NCI-H146 treated with DMSO at 0.1 percent for 48 hours (cell line): Measurements from ENCODE around the gene TMEM243.
"Not testable (repeated sequence)": the region's sequence is repeated elsewhere in the genome, so short reads cannot be mapped to it uniquely, and the experiment has no call there.

Experiments
- DNase-seq: peaks from one replicate; lab custom pipeline; 2025; ENCODE audit not compliant: unreplicated experiment; lab: John Stamatoyannopoulos, UW

TMEM243 gene, protein sequence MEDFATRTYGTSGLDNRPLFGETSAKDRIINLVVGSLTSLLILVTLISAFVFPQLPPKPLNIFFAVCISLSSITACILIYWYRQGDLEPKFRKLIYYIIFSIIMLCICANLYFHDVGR

DNA sequence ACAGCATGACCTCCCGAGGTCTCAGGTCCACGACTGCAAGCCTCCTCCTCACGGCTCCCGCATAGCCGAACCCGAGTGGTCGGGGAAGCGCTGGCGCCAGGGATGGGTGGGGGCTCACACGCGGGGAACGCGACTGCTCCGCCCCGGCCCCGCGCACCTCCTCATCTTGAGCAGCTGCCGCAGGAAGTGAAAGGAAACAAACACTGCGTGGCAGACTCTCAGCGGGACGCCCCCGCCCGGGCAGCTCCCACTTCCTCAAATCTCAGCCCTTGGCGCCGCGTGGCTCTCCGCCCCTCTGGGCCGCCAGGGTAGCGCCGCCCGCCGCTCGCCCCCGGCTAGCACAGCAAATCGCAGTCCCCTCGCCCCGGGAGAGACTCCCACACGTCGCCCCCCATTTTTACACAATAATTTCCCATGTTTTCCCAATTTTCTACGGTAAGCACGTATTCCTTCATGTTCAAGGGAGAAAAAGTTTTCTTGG lies at the start of gene TMEM243:
TSS of gene TMEM243 (minus strand) at position 188 of the 481 bp plus-strand sequence. CDS start 229 bp downstream, outside the sequence.
- DNase-seq = no peak

DNA sequence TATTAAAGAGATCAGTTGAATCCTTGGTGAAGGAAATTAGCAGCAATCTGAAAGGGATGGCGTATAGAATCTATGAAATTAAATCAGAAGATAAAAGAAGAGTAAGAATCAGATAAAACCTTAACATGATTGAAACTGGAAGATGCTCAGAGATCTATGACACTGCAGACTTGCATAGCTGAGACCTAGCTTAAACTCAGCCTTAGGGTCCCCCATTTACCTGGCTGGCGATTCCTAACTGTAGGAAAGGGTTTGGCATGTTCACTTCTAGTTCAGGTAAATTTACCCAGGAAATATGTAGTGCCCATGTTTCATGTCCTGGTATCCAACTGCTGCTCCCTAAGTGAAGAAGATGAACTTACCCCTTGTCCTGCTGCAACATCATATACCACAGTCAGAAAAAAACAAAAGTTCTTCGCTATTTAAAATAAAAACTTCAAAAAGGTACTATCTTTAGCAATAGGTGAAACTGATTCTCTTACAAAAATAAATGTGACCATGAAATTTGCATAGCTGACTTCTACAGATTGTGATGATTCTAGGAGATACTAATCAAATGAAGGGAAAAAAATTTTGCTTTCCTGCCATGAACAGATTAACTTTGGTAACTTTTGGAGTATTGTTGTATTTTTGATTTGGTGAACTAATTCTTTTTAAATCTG lies 47.8 kb upstream of the TMEM243 start:
- DNase-seq = no peak

DNA sequence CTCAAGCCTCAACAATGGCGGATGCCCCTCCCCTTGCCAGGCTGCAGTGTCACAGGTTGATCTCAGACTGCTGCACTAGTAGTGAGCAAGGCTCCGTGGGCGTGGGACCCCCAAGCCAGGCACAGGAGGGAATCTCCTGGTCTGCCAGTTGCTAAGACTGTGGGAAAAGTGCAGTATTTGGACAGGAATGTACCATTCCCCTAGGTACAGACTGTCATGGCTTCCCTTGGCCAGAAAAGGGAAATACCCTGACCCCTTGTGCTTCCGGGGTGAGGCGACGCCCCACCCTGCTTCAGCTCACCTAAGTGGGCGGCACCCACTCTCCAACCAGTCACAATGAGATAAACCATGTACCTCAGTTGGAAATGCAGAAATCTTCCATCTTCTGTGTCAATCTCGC lies 44.0 kb upstream of the TMEM243 start:
- no peak for DNase-seq

DNA sequence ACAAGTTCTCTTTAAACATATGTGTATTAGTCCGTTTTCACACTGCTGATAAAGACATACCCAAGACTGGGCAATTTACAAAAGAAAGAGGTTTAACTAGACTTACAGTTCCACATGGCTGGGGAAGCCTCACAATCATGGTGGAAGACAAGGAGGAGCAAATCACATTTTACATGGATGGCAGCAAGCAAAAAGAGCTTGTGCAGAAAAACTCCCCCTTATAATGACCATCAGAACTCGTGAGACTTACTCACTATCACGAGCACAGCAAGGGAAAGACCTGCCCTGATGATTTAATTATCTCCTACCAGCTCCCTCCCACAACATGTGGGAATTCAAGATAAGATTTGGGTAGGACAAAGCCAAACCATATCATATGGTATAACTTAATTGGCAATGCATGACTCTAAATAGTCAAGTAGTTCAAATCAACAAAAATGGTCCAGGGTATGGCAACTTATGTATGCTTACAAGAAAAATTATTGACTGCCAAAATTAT lies 34.1 kb upstream of the TMEM243 start:
- DNase-seq = no peak

DNA sequence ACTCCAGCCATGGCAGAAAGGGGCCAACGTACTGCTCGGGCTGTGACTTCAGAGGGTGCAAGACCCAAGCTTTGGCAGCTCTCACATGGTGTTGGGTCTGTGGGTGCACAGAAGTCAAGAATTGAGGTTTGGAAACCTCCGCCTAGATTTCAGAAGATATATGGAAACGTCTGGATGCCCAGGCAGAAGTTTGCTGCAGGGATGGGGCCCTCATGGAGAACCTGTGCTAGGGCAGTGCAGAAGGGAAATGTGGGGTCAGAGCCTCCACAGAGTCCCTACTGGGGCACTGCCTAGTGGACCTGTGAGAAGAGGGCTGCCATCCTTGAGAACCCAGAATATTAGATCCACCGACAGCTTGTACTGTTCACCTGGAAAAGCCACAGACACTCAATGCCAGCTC lies 26.1 kb upstream of the TMEM243 start:
- not testable (repeated sequence) for DNase-seq

DNA sequence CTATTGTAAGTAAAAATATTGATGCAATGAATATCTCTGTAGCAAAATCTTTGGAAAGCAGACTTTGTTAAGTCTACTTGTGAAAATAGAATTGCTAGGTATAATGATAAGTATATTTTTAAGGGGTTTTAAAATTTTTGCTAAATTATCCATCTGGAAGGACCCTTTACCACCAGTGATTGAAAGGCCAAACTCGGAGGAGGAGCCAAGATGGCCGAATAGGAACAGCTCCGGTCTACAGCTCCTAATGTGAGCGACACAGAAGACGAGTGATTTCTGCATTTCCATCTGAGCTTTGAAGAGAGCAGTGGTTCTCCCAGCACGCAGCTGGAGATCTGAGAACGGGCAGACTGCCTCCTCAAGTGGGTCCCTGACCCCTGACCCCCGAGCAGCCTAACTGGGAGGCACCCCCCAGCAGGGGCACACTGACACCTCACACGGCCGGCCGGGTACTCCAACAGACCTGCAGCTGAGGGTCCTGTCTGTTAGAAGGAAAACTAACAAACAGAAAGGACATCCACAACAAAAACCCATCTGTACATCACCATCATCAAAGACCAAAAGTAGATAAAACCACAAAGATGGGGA lies 19.0 kb upstream of the TMEM243 start:
- DNase-seq = not testable (repeated sequence)

DNA sequence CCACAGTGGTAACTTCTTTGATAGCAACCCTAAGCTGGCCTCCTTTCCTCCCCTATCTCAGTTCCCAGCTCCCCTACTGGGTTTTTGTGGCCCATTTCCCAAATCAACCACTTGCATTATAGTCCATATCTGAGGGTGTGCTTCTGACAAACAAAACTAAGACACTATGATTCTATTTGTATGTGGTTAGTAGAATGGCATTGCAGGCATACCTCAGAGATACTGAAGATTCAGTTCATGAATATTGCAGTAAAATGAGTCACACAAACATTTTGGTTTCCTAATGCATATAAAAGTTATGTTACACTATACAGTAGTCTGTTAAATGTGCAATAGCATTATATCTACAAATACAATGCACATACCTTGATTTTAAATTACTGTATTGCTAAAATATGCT lies 15.4 kb upstream of the TMEM243 start:
- DNase-seq = no peak

DNA sequence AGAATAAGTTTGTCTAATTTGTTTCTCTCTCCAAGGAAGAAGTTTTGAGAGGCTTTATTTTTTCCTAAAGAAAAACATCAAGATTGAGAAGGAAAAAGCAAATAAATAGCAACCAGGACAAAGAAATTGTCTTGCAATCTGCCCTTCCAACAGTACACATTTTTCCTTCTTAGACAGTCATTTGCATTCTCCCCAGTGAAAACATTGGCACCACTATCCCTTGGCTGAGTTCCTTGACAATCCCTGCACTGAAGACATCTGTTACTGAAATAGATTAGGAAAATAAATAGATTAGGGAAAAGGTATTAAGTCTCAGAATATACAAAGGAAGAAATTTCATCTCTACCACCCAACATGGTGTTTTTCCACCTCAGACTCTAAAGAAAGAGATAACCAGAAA lies 12.2 kb upstream of the TMEM243 start:
- DNase-seq = no peak

DNA sequence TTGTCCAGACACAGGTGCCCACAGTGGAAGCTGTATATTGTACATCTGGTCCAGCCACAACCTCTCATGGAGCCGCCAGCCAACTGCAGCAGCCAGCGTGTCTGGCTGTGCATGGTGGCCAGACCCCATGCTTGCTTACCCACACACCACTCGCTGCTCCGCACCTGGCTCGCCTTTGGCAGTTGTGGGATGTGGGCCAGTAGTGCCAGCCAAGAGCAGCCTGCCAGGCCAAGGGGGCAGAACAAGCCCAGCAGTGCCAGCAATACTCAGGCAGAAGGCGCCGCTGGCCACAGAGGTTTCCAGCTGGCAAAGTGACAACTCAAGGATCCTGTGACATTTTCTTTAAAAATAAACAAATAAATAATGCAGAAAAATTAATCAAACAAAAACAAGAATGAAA lies 11.7 kb upstream of the TMEM243 start:
- DNase-seq = no peak

DNA sequence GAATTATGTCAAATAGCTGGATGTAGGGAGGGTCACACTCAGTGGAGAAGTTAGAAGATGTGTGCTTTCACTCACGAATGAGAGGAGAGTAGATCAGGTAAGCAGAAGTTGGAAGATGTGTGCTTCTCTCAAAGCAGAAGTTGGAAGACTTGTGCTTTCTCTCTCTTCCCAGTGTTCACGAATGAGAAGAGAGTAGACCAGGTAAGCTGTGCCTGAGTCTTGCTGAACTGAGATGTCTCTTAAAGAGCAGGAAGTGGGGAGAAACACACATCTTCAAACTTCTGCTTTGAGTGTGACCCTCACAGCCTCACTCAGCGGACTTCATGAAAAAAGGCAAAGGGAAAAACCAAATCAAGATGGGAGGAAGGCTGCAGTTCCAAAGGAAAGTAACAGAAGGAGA lies 7.0 kb upstream of the TMEM243 start:
- DNase-seq = no peak

DNA sequence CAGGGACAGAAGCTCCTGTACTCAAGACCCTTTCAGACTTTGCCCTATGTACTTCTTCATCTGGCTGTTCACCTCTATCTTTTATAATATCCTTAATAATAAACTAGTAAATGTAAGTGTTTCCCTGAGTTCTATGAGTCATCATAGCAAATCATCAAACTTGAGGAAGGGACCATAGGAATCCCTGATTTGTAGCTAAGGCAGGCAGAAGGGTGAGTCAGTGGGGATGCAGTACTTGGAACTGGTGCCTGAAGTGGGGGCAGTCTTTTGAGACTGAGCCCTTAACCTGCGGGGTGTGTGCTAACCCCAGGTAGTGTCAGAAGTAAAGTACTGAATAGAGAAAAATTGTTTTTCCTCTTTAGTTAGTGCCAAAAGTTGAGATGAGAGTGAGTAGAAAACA lies 6.2 kb upstream of the TMEM243 start:
- no peak for DNase-seq

DNA sequence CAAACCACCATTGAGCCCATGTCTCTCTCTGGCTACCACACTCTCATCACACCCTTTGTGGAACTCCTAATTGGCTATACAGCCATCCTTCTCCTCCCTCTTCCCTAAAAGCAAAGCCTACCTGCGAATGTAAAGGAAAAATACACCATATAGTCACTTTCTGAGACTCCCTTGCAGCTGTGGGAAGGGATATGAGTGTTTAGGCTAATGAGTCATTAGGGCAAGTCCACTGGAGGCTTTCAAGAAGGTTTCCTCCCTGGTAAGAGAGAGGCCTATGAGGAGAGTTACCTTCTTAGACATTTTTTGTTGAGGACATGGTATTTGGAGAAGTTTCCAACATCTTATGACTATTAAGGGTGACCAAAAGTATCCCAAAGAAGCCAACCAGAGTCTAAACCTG lies 4.1 kb upstream of the TMEM243 start:
- DNase-seq = no peak

DNA sequence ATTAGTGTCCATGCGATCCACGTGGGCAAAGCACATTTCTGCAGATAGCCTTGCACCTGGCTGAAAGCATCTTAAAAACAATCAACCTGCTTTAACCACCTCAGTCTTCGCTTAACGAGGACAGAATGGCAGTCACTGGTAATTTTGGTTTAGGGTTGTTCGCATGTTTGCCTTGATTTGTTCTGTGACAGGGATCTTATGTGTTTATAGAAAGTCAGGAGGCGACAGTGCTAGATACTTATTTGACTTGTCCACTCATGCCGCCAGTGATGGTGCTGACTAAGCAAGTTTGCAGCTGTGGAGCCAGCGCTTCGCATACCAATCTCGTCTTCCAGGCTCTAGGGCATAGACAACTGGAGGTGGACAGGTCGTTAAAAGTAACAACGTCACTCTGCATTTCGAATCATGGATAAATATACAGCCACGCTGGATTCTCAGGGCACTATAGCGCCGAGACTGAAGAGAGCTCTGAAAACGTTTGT lies 1.2 kb upstream of the TMEM243 start:
- DNase-seq = peak; percentile 60

DNA sequence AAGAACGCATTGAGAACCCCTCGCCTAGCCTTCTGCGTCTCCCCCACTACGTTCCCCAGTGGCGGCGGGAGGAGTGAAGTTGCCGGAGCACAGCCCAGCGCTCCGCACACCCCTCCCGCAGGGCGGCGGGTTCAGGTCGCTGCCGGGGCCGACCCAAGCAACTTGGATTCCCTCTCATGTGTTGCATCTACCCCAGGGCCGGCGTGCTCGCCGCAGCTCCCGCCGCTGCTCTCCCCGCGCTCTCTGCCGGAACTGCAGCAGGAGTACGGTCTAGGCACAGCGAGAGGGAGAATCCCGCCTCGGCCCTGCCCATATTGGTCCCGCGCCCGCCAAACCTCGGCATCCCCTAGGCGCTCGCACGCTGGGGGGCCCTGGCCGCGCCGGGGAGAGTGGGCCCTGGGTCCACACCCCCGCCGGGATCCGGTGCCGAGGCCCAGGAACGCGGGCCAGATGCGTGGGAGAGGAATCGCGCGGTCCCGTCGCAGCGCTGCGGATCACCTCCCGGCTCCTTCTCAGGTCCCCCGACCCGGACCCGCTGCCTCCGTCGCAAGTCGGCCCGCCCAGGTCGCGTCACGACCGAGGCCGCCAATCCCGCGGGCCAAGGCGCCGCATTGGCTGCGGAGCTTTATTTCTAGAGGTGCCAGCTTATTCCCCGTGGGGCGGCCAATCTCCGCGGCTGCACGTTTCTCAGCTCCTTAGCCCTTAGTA lies 648 bp upstream of the TMEM243 start:
- DNase-seq = peak; percentile 60

DNA sequence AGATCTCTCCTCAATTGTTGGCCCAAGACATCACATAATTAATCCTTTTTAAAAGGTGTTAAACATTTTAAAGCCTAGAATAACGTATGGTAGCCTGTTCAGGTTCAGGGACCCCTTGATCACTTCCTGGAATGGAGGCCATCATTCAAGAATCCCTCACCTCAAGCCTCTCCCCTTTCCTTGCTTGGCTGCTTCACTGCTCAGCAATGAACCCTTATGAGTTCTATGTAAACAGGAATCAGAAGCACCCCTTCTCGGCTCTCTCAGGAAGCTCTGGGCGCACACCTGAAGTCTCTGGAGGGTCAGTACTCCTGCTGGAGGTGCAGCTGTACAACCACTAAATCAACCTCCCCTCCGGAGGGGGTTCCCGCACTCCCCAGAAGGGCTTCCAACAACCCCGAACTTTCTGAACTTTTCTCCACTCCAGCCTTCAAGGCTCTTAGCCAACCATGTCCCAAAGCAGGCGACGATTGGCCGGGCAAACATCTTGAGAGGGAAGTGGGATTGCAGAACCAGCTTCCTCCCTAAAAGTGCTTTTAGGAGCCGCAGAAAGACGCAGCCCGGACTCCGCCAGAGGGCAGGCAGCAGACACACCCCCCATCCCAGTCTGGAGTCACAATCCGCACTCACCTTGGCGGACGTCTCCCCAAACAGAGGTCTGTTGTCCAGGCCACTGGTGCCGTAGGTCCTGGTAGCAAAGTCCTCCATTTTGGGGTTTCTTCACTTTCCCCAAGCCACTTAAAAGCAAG lies 562 bp downstream of the TMEM243 start:
- DNase-seq = no peak

DNA sequence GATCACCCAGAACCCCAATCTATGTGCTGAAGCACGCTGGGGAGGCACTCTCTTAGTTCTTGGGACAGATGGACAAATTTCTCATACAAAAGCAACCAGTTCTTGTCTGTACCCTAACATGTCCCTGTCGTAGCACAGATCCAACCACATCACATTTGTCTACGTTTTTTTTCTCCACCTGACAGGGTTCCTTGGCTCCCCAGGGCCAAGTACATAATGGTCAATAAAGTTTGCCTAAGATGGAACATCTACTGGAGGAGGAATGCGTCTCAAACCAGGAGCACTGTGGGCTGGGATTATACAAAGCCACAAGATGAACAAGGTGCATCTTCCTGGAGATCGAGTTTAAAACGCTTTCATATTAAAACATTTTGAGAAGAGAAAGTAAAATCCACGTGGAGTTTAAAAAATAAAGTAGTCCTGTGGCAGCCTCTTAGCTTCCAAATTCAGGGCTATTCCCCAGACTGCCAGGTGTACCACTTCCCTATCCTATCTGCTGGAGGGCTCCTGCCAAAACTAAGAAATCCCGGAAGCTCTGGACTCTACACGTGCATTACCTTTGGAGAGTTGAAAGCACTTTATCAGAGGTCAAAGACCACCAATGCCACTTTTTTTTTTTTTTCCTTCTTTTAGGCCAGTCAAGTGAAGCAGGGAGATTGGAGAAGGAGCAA lies 1.4 kb downstream of the TMEM243 start:
- no peak for DNase-seq

DNA sequence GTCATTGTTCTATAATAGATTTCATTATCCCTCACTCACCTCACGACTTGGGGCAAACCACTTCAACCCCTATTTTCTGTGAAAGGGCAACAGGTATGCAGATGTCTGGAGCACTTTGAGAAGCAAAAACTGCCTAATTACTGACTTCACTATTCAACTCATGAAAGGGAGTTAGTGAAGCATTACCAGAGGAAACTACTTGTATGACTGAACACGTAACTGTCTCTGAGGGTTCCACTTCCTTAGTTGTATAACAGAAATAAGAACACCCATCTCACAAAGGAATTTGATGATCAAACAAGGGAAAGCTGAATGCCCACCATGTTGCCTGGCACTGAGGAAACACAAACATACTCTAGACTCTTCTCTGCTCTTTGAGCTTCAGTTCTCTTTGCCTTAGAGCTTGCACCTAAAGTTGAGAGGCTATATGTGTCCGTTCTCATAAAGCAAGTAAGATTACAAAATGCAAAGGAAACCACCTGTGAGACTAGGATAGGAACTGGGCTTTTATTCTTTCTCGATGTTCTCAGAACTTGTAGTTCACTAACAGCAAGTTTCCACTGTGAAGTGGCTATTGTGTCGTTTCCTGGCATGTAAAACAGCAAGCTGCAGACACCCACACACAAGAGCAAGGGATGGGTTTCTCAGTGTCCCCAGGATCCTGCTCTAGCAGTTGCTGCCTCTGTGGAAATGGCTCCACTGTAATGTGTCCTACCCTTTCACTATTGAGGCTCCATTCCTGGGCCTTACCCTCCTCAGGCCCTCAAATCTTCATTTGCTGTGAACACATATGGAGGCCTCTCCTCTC lies 2.6 kb downstream of the TMEM243 start:
- DNase-seq = no peak

DNA sequence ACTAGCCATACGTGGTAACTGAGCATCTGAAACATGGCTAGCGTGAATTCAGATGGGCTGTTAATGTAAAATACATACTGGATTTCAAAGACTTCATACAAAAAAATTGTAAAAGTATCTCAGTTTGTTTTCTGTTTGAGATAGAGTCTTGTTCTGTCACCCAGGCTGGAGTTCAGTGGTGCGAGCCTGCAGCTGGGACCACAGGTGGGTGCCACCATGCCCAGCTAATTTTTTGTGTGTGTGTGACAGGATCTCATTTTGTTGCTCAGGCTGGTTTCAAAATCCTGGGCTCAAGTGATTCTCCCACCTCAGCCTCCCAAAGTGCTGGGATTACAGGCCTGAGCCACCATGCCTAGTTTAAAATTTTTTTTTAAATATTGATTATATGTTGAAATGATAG lies 4.5 kb downstream of the TMEM243 start:
- no peak for DNase-seq

DNA sequence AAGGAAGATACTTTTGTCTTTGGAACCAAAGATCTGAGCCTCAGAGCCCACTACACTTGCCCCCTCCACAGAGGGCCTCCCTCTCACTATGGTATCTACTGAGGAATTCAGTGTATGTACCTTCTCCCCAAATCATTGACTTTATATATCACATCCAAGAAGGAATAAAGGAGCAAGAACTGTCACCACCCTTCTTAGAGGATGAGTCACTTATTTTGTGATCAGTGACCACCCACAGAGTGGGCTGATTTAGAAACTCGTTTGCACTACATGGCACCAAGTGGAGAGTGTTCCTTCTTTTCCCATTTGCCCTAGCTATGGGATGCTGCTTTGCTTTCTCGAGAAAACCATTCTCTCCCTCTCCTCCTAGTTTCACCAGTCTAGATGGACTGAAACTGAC lies 5.7 kb downstream of the TMEM243 start:
- no peak for DNase-seq

DNA sequence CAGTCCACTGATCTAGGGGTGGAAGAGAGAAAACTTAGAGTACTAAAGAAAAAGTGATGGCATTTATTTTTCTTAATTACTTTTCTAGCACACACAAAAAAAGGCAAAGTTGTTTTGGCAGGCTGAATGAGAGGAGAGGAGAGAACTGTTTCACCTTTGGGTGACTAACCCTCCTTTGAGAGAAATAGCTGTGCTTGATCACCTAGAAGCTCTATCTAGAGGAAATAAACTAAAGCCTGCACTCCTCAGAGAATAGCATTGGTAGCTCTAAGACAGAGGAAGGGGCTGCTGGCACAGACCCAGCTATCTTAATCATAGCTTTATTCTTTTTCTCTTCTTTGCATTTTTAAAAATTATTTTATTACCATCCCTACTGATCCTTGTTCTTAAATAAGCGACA lies 6.3 kb downstream of the TMEM243 start:
- no peak for DNase-seq
